NCI-H82 (cell line): ENCODE results near the gene SMYD2.

ENCODE experiments used
- DNase-seq: peaks from one replicate; lab custom pipeline; 2025; lab: John Stamatoyannopoulos, UW

The SMYD2 gene

DNA sequence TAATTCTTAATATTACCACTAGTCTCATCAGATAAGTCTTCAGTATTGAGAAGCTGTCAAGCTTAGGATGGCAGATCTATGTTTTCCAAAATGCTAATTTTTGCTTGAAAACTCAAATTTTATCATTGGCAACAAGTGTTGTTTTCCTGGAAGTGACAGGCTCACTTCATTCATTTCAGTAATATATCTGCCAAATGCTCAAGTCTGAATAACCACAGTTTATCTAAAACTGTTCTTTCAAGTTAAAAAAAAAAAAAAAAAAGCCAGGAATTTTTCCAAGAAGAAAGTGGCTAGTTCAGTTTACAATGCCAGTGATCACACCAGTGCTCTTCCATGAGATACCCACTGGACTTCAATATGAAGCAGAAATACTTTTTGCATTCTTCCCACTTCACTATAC lies 20.6 kb downstream of the SMYD2 start:
- DNase-seq, result no peak

GRCh38 chr1:214303141-214303930 lies 22.4 kb downstream of the SMYD2 start:
- DNase-seq, result no peak

DNA sequence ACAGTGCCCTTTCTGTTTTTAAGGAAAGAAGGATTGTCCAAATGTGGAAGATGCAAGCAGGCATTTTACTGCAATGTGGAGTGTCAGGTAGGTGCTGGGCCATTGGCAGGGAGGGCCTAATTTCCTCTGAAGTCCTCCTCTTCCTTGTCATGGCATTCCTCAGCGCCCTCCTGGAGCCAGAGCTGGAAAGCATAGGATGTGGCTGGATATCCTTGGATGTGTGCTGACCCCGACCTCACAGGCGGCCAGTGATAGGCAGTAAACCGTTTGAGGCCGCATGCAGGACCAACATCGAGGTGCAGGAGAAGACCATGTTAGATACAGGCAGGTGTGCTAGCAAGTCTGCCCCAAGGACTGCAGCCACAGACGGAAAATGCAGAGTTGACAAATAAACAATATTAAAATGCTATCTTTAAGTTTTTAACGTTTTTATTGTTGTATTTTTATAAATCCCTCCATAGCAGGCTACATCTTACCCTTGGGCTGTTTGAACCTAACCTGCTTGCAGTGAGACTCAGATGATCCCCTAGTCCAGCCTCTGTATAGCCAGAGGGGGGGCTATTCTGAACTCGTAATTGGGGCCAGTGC lies 24.3 kb downstream of the SMYD2 start:
- no peak for DNase-seq

- DNase-seq, result no peak
Measured at GRCh38 chr1:214306269-214306668, 25.3 kb downstream of the SMYD2 start.

GRCh38 chr1:214310010-214310409 lies 29.1 kb downstream of the SMYD2 start:
- DNase-seq, result no peak

DNA sequence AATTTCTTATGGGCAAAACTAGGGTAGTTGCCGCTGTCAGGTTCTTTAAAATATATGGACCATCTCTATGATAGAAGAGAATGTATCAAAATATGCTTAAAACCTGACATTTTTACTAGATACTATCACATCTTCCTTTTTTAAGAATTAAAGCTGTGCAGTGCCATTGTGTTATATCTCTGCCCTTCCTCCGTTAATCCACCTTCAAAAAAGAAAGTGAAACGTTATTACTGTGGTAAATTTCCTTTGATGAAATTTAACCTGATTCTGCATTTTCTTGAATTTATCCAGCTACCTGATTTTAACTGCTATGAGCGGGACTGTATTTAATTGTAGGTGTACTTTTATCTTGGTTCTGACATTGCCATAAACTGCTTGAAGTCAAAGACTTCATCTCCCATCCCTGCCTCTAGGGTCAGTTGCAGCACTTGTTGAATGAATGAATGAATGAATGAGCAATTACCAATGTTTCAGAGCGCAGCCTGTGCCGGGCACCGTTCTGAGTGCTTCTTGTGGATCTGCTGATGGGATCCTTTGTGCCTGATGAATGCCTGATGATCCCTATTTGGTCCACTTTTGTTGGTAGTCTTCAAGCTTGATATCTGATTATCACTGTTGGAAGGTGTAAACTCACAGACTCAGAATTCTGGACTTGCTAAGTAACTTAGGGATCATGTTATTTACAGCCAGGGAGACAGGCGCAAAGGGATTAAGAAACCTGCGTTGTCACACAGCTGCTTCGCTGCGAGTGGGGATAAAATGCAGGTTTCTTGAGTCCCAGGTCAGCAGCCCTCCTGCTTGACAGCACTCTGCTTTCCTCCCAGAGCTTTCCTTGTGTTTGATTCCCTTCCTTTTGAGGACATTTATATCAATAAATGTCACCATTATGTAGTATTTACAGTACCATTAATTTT lies 30.1 kb downstream of the SMYD2 start:
- peak; percentile 95 for DNase-seq

- no peak for DNase-seq
Measured at GRCh38 chr1:214312530-214313051, 31.6 kb downstream of the SMYD2 start.

DNA sequence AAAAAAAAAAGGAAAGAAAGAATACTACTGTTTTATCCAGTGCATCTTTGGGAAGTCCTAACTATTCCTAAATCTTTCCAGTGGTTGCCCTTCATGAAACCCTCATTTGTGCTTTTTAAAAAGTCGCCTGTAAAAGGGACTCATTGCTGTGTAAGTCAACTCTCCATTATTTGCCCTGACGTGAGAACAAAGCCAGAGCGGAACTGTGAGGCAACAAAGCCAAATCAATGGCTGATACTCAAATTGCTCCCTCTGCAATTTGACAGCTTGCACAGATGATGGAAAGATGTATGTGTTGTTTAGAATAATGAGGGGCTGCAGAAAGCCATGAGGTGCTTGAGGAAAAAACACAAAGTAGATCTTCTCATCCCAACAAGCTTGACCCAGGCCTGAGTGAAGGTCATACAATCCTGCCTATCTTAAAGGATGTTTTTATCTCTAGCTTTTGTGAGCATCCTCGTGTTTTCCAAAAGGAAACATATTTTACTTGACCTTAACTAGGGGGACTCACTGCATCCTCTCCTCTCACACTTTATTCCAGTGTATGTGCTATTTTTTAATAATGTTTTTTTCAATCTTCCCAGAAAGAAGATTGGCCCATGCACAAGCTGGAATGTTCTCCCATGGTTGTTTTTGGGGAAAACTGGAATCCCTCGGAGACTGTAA lies 33.4 kb downstream of the SMYD2 start:
- DNase-seq, result no peak

DNA sequence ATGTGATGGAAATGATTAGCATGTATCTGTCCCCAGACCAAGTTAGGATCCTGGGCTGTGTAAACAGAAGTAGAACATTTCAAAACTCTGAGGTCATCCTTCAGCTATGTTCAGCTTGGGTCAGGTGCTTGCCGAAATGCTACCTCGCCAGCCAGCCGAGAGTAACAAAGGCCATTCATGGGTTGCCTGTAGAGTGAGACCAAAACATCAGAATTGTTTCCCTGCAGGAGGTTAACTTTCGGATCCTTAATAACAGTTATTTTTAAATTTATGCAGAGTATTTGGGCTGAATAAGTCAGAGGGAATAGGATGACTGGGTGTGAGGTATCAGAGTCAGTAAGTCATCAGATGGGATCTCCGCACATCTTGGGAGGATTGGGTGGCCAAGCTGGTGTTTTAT lies 35.6 kb downstream of the SMYD2 start:
- no peak for DNase-seq

GRCh38 chr1:214317300-214317699 lies 36.3 kb downstream of the SMYD2 start:
- no peak for DNase-seq

- no peak for DNase-seq
Measured at GRCh38 chr1:214317734-214318133, 36.8 kb downstream of the SMYD2 start.

GRCh38 chr1:214318356-214318755 lies 37.4 kb downstream of the SMYD2 start:
- no peak for DNase-seq

GRCh38 chr1:214318956-214319736 lies 38.2 kb downstream of the SMYD2 start:
- DNase-seq, result no peak

DNA sequence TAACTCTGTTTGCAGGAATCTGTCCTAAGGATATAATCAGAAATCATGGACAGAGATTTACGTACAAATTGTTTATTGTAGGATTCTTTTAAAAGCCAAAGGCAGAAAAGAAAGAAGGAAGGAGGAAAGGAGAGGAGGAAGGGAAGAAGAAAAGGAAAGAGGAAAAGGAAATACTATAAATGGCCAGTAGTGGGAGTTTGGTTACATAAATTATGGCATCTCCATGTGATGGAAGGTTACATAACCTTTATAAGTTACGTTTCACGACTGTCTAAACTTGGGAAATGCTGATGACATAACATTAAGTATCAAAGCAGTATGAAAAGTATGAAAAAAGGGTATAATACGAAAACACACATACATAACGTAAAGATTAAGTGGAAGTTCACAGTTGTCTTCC lies 39.0 kb downstream of the SMYD2 start:
- peak; percentile 24 for DNase-seq

GRCh38 chr1:214321705-214322453 lies 40.9 kb downstream of the SMYD2 start:
- DNase-seq, result no peak

DNA sequence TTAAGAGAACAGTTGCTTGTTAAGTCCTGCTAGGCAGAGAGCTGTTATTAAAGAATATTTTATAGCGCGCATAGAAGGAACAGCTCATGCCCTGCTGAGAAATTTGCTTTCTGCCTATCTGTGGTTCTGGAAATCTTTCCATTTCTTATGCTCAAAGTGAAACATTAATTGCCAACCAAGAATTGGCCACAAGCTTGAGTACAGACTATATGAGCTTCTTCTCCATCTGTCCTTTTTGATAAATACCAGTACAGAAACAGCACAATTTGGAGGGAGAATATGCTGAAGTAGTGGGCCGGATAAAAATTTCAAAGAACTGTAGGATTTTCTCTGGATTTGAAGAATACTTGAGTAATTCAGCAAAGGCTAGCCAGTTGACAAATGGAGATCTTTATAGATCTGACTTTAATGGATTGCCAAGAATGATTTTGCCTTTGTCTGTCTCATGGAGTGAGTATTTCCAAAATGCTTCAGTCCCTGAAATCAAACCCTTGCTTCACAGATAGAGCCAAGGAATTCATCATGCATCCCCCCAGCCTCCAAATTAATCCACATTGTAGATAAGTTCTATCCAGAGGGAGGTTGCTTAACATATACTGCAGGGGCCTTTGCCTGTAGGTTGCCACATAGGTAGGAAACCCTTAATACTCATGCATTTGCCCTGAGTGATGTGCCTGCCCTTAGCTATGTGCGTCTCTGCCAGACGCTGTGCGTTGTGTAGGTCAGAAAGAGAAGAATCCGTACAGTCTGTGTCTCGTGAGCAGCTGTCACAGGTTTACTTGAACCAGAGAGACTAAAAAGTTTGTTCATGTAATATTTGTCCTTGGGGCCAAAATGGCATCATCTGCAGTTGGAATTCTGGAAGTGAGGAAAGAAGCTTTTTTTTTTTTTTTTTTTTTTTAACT lies 44.2 kb downstream of the SMYD2 start:
- no peak for DNase-seq

DNA sequence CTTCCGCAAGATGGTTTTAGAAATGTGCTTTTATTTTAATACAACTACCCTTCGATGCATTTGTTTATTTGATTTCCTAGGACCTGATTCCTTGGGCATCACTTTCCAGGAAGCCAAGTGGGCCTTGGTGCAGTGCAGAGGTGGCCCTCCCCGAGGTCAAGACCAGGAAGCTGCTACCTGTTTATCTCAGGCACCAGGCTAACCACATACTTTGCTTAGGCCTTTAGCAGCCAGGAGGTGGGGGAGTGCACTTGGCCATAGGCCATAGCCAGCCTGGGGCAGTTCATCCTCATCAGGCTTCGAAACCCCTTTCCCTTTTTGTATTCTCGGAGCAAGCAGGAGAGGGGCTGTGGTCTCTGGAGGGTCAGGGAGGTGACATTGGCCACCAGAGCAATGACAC lies 45.4 kb downstream of the SMYD2 start:
- no peak for DNase-seq

- no peak for DNase-seq
Measured at GRCh38 chr1:214327514-214327913, 46.6 kb downstream of the SMYD2 start.

DNA sequence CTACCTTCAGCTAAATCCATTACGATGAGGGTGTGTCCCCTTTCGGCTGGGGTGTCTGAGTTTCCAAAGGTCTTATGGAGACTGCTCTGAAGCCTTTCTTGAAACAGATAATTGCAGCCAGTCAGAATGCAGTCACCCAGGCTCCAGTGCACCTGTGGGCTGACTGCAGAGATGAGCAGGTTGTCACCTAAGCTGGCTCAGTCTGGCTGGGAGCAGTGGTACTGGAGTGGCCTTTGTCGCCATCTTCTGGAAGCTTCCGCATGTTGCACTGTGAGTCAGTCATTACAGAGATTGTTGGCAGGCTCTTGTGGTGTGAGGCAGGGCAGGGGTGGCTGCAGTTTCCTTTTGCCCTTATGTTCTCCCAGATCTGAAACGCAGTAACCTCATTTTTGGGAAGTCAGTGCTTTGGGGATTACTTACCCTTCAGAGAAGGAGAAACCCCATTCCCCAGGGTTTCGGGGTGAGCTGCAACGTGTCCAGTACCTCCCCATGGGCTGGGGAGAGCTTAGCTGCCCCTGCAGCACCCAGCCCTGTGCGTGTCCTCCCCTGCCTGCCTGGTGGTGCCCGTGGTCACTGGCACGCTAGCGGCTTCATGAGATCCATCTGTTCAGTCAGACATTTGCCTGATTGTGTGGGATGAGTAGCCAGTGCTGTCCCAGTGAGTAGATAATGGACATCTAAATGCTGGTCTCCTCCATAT lies 48.0 kb downstream of the SMYD2 start:
- DNase-seq, result peak; percentile 91
